ENCODE results near the gene CFAP45. TPM values are rescaled to one million over a fixed set of nuclear protein-coding genes. Genes with fewer than 3 reads are reported as not detected.

The CFAP45 gene
- total RNA-seq (2022; extraction: Qiagen RNA extraction; ENCODE audit: low read depth): 0.32 to 1.1 TPM (median 0.62 TPM) in 5 replicates

DNA sequence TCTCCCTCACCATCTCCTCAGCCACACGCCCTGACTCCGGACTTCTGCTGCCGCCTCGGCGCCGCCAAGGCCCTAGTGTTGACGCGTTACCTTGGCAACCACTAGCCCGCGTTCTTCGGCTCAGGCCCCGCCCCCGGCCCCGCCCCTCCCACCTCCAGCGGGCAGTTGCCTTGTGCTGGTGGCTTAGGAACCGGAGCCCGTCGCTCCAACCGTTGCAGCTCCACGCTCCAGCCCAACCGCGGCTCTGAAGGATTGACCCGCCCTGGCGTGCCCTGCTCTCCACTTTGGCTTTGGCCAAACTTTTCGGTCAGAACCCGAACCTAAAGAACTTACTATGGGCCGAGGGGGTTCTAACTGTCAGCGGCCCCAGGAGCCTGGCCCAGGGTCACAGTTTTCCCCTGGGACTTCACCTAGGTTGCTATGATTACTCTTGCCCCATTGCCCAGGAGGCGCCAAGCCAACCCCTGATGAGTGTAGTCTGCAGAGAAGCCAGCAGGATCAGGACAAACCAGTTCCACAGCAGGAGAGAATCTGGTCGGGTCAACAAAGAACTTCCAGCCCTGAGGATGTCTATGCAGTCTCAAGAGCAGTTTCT is at the start of gene CFAP45:
CFAP45 (minus strand) TSS at position 80 of the 595 bp plus-strand sequence; CDS start at position 13, 67 bp downstream.

GRCh38 chr1:159945483-159946241 is 45.7 kb upstream of the CFAP45 start, which contains the start of gene IGSF9:
IGSF9 (minus strand) TSS chr1:159945613; CDS start chr1:159943454, 2,159 bp downstream.

DNA sequence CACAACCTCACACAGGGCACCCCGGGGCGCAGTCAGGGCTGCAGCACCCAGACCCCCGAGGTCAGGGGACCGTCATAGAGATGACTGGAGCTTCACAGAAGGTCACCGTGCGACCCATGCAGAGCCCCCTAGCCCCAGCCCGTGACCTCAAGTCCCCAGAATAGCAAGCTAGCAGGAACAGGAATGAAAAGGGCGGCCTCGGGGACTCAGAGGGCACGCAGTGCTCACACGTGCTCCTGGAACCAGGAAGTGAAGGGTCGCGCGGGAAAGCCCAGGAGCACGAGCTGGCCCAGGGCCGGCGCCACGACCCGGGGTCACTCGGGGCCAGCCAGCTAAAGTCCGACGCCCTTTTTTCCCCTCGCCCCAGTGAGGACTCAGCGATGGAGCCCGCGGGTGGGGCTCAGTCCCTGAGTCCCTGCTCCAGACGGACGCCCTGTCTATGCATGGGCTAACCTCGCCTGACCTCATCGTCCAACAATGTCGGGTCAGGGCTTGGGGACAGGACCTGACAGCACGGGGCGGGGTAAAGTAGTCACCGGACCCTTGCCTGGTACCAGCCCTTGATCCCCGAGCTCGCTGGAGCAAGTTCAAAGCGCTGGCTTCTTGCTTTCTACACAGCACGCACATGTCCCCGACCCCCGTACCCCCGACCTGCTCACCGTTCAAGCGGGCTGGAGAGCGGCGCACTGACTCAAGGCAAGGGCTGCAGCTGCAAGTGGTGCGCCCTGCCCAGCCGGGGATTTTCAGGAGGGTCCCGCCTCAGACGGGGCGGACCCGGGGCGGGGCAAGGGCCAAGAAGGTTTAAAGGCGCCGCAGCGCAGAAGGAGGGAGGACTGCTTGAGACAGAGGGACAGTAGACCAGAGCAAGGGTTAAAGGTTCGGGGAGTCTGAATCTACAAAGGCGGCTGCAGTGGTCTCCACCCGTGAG is 25.1 kb upstream of the CFAP45 start, which contains the start of gene TAGLN2:
TAGLN2 (minus strand) TSS at position 717 of the 928 bp plus-strand sequence. CDS start 4,998 bp downstream, outside the sequence.

DNA sequence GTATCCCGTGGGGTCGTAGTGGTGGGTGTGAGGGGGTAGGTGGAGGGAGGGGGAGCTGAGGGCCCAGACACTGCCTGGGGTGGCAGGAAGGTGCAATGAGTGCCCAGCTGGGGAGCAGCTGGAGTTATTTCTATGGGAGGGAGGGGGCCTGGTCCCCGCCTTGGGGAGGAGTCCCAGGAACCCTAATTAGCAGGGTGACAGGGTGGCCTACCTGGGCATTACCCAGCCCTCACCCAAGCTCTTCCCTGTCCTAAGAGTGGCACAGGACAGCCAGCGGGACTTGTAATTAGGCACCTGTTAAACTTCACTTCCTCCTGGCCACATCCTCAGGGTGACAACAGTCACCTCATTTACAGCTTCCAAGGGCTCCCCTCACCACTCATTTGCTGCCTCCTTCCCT is 37.4 kb downstream of the CFAP45 start, which contains the start of gene VSIG8:
VSIG8 (minus strand) TSS at position 101 of the 400 bp plus-strand sequence. CDS start 136 bp downstream, outside the sequence.

GRCh38 chr1:159826441-159827101 is 73.4 kb downstream of the CFAP45 start, which contains the start of gene SLAMF8:
SLAMF8 (plus strand) TSS chr1:159826873; CDS start chr1:159826899, 26 bp downstream.

Other genes starting within 250 kb of the CFAP45 start
- gene CRP, start 185.6 kb downstream of the CFAP45 start, total RNA-seq (2022; extraction: Qiagen RNA extraction; ENCODE audit: low read depth): not detected in 5 replicates
- 39.6 to 76.2 TPM (median 74.2 TPM) in 5 replicates for gene DUSP23, start 119.2 kb downstream of the CFAP45 start, total RNA-seq (2022; extraction: Qiagen RNA extraction; ENCODE audit: low read depth)
- not detected in 5 replicates for gene FCRL6, start 97.8 kb downstream of the CFAP45 start, total RNA-seq (2022; extraction: Qiagen RNA extraction; ENCODE audit: low read depth)
- 0.11 to 0.12 TPM in 2 of 5 replicates, not detected in the others for gene SLAMF8, start 73.3 kb downstream of the CFAP45 start, total RNA-seq (2022; extraction: Qiagen RNA extraction; ENCODE audit: low read depth)
- not detected in 5 replicates for gene VSIG8, start 37.5 kb downstream of the CFAP45 start, total RNA-seq (2022; extraction: Qiagen RNA extraction; ENCODE audit: low read depth)
- gene TAGLN2, start 25.3 kb upstream of the CFAP45 start, total RNA-seq (2022; extraction: Qiagen RNA extraction; ENCODE audit: low read depth): 993 to 1,093 TPM (median 1,041 TPM) in 5 replicates
- 0.12 to 0.33 TPM (median 0.29 TPM) in 5 replicates for gene IGSF9, start 45.4 kb upstream of the CFAP45 start, total RNA-seq (2022; extraction: Qiagen RNA extraction; ENCODE audit: low read depth)
- gene SLAMF9, start 54.1 kb upstream of the CFAP45 start, total RNA-seq (2022; extraction: Qiagen RNA extraction; ENCODE audit: low read depth): 0.19 to 0.75 TPM (median 0.39 TPM) in 4 of 5 replicates, not detected in the other
- 3.0 to 5.1 TPM (median 4.9 TPM) in 5 replicates for gene PIGM, start 131.8 kb upstream of the CFAP45 start, total RNA-seq (2022; extraction: Qiagen RNA extraction; ENCODE audit: low read depth)
- gene KCNJ10, start 170.0 kb upstream of the CFAP45 start, total RNA-seq (2022; extraction: Qiagen RNA extraction; ENCODE audit: low read depth): not detected in 5 replicates
- gene KCNJ9, start 181.4 kb upstream of the CFAP45 start, total RNA-seq (2022; extraction: Qiagen RNA extraction; ENCODE audit: low read depth): not detected in 5 replicates
- gene IGSF8, start 198.5 kb upstream of the CFAP45 start, total RNA-seq (2022; extraction: Qiagen RNA extraction; ENCODE audit: low read depth): 3.7 to 10.6 TPM (median 9.2 TPM) in 5 replicates
- 0.12 to 0.14 TPM (median 0.13 TPM) in 3 of 5 replicates, not detected in the others for gene ATP1A2, start 215.6 kb upstream of the CFAP45 start, total RNA-seq (2022; extraction: Qiagen RNA extraction; ENCODE audit: low read depth)